GM18499 (cell line): ENCODE data around the gene SPDYE1.
"Not testable (repeated sequence)": the region's sequence is repeated elsewhere in the genome, so short reads cannot be mapped to it uniquely, and the experiment has no call there.

Experiments
- ATAC-seq: cut with Tn5 transposase; IDR thresholded peaks from one replicate; pipeline ENCODE4 v1.9.1; 2021; ENCODE audit warnings: moderate number of reproducible peaks; ENCODE audit not compliant: insufficient read depth, unreplicated experiment

Gene SPDYE1

DNA sequence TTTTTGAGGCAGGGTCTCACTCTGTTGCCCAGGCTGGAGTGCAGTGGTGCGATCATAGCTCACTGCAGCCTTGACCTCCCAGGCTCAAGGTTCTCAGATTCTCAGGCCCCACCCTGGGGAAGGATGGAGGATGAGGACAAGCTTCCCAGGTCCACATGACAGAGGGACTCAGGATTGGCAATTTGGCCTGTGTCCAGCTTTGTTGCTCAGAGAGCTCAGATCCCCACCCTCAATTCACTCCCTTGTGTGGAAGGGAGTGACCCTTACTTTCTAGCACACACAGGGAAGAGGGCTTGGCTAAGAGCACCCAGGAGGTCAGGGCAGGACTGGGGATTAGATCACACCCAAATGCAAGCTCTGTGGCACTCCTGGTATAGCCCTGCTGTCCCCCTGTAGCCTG, 6.9 kb upstream of the SPDYE1 start:
- not testable (repeated sequence) for ATAC-seq

DNA sequence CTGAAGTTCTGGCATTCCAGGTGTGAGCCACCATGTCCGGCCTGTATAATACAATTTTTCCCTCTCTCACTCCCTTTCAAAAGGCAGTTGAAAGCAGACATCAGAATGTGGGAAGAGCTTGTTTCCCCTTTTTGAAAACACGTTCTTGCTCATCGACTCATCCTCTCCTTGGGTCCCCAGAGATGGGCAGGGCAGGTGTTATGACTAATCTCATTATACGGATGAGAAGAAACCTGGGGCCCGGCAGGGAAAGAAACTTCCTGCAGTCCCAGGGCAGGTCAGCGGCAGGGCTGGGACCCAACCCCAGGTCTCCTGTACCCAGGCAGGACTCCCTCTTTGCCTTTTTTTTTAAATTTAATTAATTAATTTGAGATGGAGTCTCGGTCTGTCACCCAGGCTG, 4.8 kb upstream of the SPDYE1 start:
- peak; percentile 66 for ATAC-seq

DNA sequence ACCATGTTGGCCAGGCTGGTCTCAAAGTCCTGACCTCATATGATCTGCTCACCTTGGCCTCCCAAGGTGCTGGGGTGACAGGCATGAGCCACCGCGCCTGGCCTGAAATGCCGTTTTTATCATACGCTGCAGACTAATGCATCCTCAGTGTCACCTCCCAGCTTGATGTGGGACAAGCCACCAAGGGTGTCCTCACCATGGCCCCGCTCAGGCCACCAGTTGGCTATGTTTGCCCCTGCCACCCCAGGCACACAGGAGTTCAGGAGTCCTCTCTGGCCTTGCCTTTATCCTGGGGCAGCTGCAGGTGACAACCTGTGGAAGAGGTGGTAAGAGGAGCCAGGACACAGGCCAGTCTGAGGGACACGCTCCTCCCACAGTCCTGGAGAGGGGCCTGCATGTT, 3.0 kb upstream of the SPDYE1 start:
- not testable (repeated sequence) for ATAC-seq

DNA sequence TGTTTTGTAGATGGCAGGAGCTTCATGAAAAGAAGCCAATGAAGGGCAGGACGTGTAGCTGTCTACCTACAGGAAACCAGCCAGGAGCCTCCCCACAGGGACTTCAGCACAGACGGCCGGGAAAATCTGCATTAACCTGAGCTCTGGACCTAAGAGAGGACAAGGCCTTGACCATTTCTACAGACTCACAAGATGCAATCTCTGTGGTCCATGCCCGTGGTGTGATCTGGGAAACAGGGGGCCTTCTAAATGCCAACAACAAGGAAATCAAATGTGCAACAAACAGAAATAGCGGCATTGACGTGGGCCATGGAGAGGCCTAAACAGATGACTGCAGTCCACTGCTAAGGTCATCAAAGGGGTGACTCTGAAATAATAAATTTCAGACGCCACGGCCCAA, 14.4 kb downstream of the SPDYE1 start:
- ATAC-seq = not testable (repeated sequence)

DNA sequence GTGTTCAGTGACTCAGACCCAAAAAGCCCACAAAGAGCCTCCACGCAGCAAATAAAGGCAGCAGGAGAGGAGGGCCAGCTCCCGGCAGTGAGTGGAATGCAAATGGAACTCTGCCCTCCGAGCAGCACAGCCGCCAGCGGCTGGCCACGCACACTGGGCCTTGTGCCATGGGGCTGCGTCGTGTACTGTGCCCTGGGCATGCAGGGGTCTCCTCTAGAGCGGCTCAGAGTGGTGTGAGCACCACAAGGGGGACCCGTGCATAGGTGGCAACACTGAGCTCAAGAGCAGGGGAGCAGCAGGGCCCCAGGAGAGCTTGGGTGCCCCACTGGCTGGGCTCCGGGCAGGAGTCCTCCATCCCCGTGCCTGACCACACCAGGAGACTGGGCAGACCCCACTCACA, 17.4 kb downstream of the SPDYE1 start:
- not testable (repeated sequence) for ATAC-seq

DNA sequence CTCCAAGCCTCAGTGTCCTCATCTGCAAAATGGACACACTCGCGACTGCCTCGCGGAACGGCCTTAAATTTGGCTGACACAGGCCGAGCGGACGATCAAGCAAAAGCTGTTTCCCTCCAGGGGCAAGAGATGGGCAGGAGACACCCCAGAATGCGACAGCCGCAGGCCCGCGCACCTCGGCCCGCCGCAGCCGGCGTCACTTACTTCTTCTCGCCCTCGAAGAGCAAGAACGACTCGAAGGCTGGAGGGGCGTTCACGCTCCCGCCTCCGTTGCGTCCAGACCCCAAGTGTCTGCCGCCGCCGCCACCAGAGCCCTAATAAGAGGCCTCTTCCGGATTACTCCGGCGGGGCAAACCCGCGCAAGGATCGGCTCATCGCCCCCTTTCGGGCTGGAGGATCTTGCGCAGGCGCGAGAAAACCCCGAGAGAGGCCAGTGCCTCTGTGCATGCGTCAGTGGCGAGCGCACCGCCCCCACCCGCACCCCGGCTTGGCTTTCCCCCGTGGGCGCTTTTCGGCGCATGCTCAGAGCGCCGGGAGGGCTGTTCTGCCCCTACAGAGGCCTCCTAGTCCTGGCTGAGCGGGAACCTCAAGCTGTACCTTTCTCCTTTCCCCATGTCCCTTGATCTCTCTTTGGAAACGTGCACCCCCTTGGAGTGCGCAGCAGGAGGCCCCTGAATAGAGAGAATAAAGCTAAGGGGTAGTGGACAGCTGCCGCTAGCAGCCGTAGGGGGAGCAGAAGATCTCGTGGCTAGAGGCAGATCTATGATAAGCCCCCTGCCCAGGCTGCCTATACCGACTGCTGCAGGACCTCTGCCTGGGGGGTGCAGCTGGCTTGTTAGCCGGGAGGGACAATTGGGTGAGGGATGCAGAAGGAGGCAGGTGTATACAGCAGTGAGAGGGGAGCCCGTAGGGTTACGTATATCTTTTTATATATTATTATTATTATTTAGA, 21.4 kb downstream of the SPDYE1 start:
- peak; percentile 92 for ATAC-seq

DNA sequence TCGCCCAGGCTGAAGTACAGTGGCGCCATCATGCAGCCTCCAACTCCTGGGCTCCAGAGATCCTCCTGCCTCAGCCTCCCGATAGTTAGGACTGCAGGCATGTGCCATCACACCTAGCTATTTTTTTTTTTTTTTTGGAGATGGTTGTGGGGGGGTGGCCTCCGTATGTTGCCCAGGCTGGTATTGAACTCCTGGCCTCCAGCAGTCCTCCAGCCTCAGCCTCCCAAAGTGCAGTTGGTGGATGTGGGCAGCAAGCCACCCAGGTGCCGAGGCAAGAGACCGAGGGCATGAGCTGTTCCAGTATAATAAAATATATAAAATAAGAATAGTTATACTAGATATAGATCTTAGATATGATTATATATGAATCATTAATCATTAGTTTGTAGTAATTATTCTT, 22.1 kb downstream of the SPDYE1 start:
- ATAC-seq = not testable (repeated sequence)

DNA sequence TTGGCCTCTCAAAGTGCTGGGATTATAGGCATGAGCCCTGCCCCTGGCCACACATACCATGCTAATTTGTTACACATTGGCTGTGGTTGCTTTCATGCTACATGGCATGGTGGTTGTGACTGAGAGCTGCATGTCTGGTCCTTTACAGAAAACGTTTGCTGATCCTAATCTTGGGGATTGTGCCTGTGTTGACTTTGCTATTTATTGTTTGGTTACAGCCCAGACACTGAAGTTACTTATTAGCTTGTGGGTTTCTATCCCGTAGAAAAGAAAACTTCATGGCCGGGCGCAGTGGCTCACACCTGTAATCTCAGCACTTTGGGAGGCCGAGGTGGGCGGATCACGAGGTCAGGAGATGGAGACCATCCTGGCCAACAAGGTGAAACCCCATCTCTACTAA, 24.4 kb downstream of the SPDYE1 start:
- not testable (repeated sequence) for ATAC-seq

DNA sequence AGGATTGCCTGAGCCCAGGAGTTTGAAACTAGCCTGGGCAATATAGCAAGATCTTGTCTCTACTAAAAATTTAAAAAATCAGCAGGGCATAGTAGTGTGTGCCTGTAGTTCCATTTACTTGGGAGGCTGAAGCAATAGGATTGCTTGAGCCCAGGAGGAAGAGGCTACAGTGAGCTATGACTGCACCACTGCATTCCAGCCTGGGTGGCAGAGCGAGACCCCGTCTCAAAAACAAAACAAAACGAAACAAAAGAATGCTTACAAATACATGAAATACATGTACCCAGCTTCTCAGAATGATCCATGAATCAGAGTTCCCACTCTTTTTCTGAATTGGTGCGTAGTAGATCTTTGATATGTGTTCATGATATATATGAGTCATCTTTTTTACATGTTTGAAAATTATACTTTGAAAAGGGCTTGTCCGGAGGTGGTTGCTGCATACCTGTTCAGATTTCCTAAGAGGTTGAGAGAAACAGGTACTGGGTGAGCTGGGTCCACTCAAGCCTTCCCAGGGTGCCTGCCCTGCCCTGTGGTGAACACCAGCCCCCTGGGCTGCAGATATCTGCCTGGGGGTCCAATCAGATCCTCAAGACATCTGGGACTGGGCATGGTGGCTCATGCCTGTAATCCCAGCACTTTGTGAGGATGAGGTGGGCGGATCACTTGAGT, 25.2 kb downstream of the SPDYE1 start:
- not testable (repeated sequence) for ATAC-seq

DNA sequence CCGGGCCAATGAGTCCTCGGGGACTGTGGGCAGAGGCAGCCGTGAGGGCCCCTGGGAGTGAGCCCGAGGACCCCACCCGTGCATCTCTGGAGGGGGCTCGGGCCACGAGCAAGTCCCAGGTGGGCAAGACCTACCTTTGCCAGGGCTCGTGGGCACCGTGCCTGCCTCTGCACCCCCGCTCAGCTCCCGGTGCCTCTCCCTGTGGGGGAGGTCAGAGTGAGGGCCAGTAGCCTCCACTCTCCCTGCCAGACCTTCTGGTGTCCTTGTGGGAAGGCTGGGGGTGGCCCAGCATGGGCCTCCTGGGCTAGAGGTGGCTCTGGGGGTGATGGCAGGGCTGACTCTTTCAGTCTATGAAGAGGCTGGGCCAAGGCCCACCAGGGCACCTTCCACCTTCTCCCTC, 31.7 kb downstream of the SPDYE1 start:
- not testable (repeated sequence) for ATAC-seq

DNA sequence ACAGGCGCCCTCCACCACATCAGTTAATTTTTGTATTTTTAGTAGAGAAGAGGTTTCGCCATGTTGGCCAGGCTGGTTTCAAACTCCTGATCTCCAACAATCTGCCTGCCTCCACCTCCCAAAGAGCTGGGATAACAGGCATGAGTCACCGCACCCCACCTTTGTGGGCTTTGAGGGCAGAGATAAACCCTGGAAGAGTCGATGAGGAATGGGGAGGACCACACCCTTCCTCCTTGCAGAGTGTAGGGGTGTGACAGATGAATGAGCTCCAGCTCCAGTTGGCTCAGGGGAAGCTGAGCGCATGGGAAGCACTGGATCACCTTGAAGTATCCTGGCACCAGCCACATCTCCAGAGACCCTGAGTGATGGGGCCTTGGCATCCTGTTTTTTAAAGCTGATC, 32.3 kb downstream of the SPDYE1 start:
- not testable (repeated sequence) for ATAC-seq

DNA sequence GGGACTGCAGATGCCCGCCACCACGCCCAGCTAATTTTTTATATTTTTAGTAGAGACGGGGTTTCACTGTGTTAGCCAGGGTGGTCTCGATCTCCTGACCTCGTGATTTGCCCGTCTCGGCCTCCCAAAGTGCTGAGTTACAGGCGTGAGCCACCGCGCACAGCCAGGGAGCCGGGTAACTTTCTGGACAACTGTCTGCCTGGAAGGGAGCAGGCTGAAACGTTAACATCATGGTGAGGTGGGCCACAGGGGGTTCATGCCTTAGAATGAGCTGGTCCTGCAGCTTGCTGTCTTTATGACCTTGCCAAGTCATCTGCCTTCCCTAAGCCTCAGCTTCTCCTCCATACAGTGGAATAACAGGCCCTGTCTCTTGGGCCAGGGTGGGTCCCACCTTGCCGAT, 33.6 kb downstream of the SPDYE1 start:
- ATAC-seq = not testable (repeated sequence)

DNA sequence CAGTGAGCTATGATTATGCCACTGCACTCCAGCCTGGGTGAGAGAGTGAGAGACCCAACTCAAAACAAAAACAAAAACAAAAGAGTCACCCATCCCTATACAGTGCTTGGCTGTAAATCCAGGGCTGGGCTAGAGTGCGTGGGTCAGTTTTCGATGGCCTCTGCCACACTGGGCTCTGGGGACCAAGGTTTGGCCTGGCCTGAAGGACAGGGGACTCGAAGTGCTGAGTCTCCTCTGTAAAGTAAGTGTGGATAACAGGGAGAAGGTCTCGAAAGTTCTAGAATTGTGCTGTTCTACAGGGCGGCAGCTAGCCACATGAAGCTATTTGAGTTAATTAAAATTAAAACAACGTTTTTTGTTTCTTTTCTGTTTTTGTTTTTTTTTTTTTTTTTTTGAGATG, 34.3 kb downstream of the SPDYE1 start:
- ATAC-seq = not testable (repeated sequence)

DNA sequence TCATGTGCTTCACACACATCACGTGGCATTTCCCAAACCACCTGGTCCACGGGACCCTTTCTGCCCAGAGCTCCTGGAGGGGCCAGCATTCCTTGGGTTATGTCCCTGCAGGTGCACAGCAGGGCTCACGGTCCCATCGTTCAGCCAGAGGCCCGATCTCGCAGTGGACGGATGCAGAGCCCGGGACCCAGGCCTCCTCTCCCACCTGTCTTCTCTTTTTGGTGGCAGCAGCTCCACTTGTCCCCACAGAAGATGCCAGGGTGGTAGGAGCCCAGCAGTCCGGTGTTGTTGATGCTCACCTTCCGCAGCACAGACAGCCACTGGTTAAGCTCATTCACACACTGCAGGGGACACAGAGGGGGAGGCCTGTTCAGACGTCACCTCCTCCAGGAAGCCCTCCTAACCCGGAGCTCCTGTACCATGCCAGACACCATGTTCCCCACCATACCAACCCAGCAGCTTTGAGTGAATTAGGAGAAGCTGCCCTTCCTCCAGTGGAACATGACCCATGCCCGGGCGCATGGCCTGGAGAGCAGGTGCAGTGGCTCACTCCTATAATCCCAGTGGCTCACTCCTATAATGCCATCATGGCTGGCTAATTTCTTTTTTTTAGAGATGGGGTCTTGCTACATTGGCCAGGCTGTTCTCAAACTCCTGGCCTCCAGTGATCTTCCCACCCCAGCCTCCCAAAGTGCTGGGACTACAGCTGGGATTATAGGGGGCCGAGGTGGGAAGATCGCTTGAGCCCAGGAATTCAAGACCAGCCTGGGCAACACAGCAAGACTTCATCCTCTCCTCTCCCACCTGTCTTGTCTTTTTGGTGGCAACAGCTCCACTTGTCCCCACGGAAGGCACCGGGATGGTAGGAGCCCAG, 36.5 kb downstream of the SPDYE1 start:
- not testable (repeated sequence) for ATAC-seq

DNA sequence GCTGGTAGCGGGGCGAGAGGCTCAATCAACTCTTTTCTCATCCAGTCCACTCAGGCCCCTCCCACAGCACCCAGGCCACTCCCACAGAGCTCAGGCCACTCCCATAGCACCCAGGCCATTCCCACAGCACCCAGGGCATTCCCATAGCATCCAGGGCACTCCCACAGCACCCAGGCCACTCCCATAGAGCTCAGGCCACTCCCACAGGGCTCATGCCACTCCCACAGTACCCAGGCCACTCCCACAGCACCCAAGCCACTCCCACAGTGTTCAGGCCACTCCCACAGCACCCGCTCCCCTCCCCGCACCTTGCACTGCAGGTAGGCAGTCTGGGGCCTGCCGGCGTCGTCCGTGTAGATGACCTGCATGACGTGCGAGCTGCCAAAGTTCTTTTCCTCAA, 38.7 kb downstream of the SPDYE1 start:
- not testable (repeated sequence) for ATAC-seq

DNA sequence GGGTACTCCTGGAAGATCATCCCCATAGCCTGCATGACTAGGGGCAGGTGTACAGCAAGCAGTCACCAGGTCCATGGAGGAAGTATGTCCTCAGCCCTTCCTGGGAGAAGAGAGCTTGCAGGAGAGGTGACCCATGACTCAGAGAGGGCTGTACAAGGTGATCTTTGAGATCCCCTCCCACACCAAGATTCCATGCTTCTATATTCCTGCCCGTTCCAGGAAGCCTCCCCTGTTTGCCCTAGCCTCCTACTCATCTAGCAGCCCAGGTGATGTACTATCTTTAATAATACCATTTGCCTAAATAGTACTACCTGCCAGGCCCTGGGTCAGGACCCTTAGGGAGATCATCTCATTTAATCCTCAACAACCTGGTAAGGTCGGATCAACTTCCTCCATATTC, 40.3 kb downstream of the SPDYE1 start:
- ATAC-seq = not testable (repeated sequence)

DNA sequence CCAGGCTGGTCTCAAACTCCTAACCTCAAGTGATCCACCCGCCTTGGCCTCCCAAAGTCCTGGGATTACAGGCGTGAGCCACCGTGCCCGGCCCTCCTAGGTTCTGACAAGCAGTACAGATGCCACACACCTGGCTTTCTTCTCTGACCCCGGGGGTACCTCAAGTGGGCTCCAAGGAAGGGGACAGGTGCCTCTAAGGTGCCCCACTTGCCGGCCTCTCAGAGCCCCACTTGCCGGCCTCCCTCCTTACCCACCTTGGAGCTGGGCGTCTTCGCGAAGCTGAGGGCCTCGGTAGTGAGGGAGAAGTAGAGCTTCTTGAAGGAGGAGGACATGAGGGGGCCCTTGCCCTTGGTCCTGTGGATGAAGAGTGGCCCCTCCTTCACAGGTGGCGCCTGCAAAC, 40.9 kb downstream of the SPDYE1 start:
- ATAC-seq = not testable (repeated sequence)

DNA sequence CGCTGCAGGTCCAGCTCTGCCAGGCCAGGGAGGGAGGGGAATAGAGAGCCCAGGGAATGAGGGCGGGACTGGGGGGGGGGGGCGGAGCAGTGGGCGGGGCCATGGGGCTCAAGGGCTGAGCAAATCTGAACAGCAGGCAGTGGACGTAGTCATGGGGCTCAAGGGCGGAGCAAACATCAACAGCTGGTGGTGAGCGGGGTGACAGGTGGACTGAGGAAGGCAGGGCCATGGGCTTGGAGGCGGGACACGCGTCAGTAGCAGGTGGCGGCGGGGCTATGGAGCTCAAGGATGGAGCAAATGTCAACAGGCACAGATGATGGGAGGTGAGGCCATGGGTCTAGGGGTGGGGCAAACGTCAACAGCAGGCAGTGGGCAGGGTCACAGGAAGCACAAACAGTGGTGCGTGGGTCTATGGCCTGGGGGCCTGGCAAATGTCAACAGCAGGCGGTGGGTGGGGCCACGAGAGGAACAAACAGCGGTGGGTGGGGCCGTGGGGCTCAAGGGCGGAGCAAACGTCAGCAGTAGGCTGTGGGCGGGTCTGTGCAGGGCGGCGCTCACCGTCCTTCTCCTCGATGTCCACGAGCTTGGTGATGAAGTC, 41.4 kb downstream of the SPDYE1 start:
- not testable (repeated sequence) for ATAC-seq

DNA sequence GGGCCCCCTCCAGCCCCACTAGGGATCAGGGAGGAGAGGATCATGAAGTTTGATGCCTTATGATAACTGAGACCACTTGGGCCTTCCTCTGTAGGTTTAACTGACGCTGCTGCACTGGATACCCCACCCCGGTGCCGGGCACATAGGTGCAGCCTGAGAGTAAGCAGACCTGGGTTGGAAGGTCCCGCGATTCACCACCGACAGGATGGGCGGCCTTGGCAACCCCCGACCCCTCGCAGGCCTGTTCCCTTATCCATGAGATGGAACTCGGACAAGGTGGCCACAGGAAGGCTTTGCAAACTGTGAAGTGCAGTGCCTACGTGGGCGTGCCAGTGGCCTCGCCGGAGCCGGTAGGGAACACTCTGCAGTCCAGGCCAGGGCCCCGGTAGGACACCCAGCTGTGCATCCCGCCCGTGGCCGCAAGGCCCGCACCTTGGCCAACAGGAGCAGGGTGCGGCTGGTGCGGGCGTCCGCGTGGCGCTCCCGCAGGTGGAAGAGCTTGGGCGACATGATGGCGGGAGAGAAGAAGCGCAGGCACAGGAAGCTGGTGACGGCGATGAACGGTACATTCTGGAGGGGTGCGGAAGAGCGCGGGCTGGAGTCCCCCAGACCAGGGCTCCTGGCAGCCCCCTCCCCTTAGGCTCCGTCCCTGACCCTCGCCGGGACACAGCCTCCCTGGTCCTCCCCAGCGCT, 42.2 kb downstream of the SPDYE1 start:
- ATAC-seq = not testable (repeated sequence)
